GM21528 (cell line): ENCODE data around the gene LPP.
A peak's percentile ranks its signal among the peaks of the same experiment; 100 is the strongest.
"Not testable (repeated sequence)": the region's sequence is repeated elsewhere in the genome, so short reads cannot be mapped to it uniquely, and the experiment has no call there.

Experiments
- ATAC-seq: cut with Tn5 transposase; IDR thresholded peaks from one replicate; pipeline ENCODE4 v1.9.1; 2021; ENCODE audit warnings: mild to moderate bottlenecking, moderate library complexity; ENCODE audit not compliant: unreplicated experiment, low FRiP score

Gene LPP

DNA sequence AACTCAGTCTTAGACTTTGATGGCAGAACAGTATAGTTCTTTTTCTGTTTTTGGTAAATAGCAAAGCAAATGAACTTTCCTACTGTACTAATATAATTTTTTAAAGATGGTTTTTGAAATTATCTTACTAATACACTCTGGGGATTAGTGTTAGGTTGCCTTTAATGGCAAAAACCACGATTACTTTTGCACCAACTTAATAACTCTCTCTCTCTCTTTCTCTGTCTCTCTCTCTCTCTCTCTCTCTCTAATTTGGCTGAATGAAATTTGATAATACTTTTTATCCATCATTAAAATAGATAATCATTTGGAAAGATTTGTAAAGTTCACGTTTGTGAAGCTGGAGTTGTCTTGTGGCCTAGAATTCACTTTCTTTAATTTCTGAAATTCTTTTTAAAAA lies 257.8 kb downstream of the LPP start:
- ATAC-seq = no peak

DNA sequence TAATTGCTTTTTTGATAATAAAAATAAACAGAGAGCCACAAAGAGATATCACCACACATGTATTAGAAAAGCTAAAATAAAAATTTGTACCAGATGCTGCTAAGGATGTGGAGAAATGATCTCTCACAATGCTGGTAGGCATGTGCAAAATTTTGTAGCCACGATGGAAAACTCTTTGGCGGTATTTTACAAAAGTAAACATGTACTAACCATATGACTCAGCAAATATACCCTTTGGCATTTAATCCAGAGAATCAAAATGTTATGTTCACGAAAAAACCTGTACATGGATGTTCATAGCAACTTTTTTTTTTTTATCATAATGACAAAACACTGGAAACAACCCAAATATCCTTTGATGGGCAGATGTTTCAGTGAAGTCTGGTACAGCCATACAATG lies 261.2 kb downstream of the LPP start:
- no peak for ATAC-seq

DNA sequence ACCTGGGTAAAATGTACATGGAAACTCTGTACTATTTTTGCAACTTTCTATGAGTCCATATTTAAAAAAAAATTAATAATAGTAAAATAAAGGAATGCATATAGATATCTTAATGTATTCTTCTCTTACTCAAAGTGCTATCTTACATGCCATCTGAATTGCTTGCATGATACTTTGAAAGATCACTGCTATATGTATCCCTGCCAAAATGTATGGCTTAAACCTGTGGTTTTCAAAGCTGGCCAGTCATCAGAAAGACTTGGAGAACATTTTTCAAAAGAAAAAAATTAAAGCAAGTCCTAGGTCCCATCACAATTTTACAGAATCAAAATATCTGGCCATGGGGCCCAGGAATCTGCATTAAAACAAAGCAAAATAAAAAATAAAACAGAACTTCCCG lies 262.1 kb downstream of the LPP start:
- no peak for ATAC-seq

DNA sequence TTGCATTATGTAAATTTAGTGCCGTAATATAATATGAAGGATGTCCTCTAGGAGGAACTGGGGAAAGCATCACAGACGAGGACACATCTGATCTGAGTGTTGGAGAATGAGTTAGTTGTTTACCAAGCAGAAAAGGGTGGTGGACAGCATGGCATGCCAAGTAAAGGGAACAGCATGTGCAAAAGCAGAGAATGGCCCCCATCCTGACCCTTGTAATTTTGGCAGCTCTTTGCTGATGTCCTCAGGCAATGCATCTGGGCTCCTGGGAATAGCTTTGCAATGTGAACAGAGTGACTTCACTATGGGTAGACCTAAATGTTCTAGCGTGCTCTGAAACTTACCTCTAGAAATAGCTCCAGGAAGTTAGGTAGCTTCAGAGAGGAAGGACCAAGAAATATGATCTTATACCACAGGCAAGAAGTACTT lies 263.3 kb downstream of the LPP start:
- no peak for ATAC-seq

DNA sequence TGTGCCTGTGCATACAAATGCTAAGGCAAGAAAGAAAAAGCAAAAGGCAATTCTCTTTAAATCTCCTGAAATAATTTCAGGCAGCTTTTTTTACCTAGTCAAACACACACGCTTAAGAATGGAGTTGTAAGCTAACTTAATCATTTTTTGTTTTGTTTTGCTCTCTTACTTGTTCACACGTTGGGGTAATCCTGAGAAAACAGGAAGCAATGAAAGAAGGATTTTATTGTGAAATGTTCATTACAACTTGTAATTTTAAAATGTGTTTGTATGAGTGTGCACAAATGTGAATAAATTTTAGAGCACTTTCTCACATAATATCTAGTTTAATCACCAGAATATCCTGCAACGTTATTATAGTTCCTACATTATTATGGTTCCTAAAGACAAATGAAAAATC lies 263.8 kb downstream of the LPP start:
- ATAC-seq = no peak

DNA sequence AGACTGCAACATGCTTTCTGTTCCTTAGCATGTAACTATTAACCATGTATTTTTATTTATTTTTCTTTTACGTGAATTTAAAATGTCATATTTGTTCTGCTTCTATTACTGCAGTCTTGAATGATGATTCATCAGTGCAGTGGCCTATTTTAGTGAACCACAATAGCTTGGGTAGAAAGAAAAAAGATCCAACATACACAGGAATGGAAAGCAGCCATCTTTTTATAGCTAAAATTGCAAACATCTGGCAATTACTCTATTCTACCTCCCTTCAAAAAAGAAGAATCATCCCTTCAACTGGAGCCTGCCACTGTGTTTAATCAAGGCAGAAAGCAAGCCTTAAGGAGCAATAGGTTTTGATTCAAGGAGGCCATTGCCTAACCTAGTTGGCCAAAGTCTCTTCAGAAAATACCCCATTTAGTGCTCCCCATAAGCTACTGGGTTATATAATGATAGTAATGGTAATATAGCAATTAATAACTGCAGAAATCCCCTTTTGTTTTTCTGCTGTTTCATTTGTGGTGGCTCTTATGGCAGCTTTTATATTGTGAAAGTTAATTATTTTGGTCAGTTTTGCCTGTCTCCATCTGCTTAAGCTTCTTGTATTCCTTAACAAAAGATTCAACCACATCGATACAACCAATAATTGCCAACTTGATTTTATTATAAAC lies 267.3 kb downstream of the LPP start:
- ATAC-seq = peak; percentile 49

DNA sequence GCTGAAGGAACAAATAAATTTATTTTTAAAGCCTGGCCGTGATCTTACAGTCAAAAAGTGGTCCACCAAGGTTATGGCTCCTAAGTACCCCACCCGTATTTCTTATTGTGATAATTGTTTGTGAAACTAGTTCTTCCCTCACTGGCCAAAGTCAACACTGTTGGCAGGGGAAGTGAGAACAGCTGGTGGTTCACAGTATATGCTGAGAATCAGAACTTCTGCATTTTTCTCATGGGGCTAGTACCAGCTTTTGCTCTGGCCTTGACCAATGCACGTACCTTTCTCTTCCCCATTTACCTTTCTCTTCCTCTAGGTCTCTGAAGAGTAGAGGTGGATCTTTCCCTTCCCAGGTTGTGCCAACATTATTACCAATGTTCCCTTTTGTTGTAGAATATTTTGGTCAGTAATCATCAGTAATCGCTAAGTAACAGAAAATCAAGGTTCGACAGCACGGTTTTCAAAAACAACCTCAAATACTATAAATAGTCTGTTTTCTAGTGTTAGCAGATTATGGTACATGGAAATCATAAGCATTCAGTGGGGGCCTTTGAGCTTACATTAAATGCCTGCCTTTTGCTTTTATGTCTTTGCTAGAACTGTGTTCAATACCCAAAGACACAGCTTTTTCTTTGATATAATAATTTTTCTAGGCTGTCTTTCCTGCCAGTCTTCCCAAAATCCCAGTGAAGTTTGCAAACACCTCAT lies 268.0 kb downstream of the LPP start:
- ATAC-seq = peak; percentile 100

DNA sequence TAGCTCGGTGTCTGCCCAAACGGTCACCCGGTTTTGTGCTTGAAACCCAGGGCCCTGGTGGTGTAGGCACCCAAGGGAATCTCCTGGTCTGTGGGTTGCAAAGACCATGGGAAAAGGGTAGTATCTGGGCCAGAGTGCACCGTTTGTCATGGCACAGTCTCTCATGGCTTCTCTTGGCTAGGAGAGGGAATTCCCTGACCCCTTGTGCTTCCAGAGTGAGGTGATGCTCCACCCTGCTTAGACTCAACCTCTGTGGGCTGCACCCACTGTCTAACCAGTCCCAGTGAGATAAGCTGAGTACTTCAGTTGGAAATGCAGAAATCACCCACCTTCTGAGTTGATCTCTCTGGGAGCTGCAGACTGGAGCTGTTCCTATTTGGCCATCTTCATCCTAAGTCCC lies 274.0 kb downstream of the LPP start:
- not testable (repeated sequence) for ATAC-seq

DNA sequence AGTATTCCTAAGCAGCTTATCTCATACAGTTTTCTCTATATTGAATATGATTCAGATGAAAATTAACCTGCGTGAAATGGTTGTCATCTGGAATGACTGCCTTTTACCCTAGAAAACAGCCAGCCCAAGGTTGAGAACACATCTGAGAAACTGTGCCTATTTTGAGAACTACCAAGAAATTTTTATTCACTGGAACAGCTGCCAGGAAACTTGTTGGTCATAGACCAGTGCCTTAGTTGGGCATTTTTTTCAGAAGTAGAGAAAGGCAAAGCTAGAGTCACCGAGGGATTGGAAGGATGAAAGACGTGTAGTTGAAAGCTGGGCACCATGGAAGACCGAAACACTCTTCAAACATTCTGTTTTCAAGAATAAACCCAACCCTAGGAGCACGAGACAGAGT lies 277.1 kb downstream of the LPP start:
- no peak for ATAC-seq

DNA sequence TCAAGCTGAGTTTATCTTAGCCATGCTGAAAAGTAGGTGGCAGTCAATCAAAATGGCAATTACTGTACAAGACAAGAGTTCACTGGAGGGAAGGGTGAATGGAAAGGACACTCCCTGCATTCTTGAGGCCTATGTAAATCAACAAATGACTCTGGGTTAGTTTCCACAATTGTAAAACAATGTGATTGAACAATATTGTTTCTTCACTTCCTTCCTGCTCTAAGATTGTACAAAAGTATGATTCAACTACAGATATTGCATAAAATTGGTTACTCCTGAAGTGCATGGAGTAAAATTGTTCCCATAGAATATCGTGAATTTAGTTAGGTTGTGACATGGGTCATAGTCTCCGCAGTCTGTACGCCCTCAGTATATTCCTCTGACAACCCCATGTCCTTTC lies 277.6 kb downstream of the LPP start:
- no peak for ATAC-seq

DNA sequence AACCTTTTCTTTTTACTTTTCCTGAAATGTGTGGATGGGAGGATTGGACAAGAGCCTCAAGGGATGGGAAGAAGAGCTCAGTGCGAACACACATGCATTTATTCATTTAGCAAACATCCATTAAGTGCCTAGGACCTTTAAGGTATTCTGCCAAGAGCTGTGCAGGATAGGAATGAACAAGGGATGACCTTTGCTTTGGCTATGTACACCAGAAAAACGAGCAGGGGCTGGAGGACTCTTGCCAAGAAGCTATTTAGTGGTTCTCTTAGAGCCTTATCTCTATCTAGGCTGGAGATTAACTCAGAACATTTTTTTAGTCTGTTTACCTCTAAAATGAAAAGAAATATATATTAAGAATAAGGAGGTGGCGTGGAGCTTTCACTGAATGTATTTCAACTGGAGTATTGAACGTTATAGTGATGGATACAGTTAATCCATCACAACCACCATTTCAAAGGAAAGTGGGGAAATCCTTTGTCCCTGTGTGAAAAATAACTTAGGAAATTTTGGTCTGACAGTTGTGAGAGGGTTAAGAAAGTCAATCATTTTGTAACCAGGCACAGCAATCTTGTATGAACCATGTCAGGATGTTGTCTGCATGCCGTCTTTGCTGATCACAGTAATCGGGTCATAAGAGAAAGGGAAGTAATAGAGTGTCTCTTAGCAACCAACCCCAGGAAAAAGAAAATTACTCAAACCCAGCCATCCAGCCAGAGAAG lies 279.0 kb downstream of the LPP start:
- ATAC-seq = no peak

DNA sequence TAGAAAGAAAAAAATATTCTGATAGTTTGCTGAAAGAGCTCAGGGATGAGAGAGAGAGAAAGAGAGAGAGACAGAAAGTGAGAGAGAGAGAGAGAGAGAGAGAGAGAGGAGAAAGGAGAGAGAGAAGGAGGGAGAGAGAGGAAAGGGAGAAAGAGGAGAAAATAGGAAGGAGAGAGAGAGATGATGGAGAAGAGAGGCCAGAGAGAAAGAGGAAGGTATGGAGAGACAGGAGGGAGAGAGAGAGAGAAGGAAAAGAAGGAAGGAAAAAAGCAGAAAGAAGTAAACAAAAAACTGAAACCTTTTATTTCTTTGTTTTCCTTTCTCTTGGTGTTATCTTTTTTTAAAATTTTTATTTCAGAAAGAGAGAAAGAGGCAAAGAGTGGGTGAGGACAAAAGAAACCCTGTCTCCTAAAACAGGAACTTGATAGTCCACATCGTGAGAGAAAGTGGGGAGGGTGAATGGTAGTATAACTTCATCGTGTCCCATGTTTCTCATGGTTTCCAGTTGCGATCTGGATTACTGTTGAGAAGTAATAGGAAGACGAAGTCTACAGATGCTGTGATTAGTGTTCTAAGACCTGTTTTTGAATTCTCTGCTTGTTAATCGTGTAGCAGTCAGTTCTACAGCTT lies 279.7 kb downstream of the LPP start:
- no peak for ATAC-seq

DNA sequence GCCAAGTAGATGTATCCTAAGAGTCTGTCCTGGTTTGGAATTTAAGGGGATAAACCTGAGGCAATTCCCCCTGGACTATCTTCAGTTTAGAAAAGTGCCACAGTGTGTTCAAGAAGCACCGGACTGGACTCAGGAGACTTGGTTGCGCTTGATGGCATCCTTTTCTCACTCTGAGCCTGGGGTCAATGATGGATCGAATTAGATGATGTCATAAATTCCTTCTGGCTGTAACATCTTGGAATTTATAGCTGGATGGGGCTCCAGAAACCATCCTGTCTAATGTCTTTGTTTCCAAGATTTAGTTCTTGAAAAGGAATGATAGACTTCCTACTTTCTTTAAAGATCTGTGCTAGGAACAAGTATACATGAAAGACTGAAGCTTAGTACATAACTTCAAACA lies 280.6 kb downstream of the LPP start:
- no peak for ATAC-seq

DNA sequence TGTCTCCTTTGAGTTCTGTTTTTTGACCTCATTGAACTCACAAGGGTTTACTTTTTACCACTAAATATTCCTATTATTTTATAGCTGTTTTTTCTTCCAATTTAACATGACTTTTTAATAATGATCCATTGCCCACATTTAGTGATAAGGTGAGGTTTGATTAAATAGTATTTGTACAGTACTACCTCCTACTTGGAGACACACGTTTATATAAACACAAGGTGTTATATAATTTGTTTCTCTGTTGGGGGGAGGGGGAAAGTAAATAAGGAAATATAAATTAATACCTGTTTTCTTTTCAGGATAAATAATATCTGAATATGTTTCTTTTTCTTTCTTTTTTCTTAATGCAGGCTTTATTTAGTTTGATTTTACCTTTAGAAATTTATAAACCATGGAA lies 281.3 kb downstream of the LPP start:
- ATAC-seq = no peak

DNA sequence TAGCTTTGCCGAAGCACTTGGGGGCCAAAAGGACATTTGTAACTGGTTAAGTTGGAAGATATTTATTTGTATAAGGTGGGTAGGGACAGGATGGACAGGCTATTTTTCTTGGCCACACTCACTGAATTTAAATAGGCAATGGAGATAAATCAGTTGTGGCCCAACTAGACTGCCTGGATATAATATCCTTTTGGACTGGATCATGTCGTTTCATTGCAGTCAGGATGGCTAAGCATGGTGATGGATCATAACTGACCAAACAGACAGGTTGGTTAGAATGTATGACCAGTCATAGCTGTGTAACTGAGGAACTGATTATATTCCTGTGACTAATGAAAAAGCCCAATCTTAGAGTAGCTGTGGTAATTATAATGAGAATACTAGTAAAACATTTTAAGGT lies 284.0 kb downstream of the LPP start:
- ATAC-seq = no peak

DNA sequence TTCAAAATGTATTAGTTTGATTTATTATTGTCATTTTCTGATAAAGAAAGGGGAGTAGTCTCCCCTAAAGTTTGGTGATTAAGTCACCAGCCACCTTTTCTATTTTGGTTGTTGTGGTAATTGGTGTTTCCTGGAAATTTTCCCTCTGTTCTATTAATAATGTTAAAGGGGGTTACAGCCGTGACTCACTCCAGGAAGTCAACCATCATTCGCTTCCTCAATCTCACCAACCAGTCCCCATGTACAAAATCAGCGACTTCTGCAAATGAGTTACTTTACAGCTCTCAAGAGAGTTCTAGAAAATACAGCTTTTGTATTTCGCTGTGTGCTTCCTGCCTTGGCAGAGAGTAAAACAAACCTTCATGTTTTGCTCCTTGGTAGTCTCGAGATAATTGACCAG lies 285.1 kb downstream of the LPP start:
- peak; percentile 87 for ATAC-seq

DNA sequence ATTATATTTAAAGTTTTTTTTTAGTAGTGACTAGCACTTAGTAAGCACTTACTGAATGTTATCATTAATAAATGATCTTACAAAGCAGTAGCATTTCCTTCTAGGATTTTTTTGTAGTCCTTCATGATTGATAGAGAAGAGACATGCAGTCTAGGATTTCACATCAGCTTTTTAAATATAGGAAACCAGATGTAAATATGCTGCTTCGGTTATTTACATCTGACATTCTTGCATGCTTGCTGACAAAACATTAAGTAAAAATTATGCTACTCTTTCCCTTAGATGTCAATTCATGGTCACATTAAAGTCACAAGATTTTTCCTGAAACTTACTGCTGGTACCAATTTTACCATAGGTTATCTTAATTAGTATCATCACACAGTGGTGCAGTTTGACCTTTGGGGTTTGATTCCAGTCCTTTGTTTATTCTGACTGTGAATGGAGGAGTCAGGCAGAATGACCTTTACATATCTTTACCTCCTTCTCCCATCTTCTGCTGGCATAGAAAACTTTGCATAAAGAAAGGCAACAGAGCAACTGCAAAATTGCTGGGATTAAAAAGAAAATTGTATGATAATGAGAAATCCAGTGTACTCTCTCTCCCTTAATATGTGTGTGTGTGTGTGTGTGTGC lies 286.5 kb downstream of the LPP start:
- no peak for ATAC-seq

DNA sequence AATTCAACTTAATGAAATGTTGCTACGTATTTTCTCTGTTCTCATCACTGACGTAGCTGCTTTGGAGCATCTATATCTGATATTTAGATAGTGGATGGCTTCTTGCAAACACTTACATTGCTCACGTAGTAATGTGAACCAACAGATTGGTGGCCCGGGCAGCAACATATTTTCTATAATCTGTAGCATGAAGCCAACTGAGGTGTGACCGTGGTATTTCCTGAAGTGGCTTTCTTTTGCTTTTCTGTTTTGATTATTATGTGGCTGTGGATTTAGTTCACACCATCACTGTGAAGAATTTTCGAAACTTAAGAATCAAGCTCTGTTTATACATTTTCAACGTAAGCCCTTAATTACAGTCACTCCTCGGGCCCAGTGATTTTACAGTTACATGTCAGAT lies 288.5 kb downstream of the LPP start:
- ATAC-seq = no peak

DNA sequence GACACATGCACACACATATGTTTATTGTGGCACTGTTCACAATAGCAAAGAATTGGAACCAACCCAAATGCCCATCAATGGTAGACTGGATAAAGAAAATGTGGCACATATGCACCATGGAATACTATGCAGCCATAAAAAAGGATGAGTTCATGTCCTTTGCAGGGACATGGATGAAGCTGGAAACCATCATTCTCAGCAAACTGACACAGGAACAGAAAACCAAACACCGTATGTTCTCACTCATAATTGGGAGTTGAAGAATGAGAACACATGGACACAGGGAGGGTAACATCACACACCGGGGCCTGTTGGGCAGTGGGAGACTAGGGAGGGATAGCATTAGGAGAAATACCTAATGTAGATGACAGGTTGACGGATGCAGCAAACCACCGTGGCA lies 291.2 kb downstream of the LPP start:
- ATAC-seq = not testable (repeated sequence)

DNA sequence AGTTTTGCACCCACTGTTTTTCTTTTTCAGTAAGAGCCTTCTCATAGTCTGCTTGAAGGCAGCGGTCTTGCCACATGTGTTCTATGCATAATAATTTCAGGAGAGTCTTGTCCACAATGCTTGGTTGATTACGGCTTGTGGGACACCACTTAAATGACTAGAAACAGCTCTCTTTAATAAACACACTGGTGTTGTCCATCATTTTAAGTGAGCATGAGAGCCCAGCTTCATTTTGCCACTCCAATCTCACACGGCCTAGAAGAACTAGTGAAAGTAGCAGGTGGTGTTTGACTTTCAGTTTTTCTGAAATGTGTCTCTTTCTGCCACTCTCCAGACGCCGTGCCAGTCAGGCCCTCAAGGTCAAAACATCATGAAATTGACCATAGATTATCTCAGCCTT lies 292.1 kb downstream of the LPP start:
- ATAC-seq = peak; percentile 69

DNA sequence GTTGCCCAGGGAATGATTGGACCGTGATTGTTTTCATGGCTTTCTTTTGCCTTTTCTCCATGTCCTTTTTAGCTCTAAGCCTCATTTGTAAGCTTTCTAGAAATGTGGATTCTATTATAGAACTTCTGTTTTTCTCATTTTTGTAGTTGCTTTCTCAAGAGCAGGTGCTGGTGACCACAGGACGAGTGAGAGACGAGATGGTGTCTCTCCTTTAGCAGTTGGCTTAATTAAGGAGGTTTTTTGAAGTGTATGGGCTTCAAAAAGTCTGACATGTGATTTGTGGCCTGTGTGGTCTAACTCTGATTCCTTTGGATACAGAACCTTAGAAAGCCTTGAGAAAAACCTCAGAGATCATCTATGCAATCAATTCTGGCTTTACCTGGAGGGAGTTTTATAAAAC lies 292.8 kb downstream of the LPP start:
- ATAC-seq = peak; percentile 80
